K562 (cell line): Measurements from ENCODE around the gene ZNF208. TPM values are rescaled to one million over a fixed set of nuclear protein-coding genes. Genes with fewer than 3 reads are reported as not detected.
"Not testable (repeated sequence)": the region's sequence is repeated elsewhere in the genome, so short reads cannot be mapped to it uniquely, and the experiment has no call there.

Experiments
- ATAC-seq: fragments of 200-7000 bp; cut with Tn5 transposase; 3 replicates; pipeline ENCODE4 v1.9.1; 2020; ENCODE audit warnings: moderate library complexity
- BruUV-seq: library from RNA; stranded (reverse); fragments of 400-500 nt; replicated peaks from 2 replicates; lab custom pipeline; 2021; lab: Mats Ljungman, UMichigan
- CTCF ChIA-PET: fragments of 300-600 bp; formaldehyde crosslinking; extraction: SDS; loops from one replicate; lab custom pipeline; 2021; ENCODE audit warnings: low intra/inter-chr PET ratio; lab: Yijun Ruan, JAX
- POLR2A ChIA-PET: fragments of 300-600, 350-650 bp; sonication (Branson Sonifier 250); formaldehyde crosslinking; extraction: SDS; loops from one replicate; lab custom pipeline; 2021; ENCODE audit warnings: antibody characterized with exemption, inconsistent platforms; lab: Yijun Ruan, JAX
- DNase-seq, 4 experiments: peaks; one replicate each; pipeline versions ENCODE4 v3.0.0 to v3.0.0-alpha.2; 2011 to 2018; ENCODE audit warnings: low spot score in 3 of 4, mixed read lengths in 3 of 4; ENCODE audit errors: extremely low read depth in 1 of 4
- FAIRE-seq: peaks from 2 replicates; lab custom pipeline; 2011; peaks lifted over from hg19 to GRCh38; lab: Jason Lieb, UNC
- H2AFZ ChIP-seq: 2 replicates; pipeline ENCODE4 v1.6.0; 2011; ENCODE audit warnings: low read depth, low read length, control low read depth, inconsistent platforms
- H3K27ac ChIP-seq: fragments of 200-600 bp; 3 replicates; pipeline ENCODE4 v1.8.0; 2011; ENCODE audit warnings: low read depth, mild to moderate bottlenecking, control low read depth, inconsistent platforms, low read length, moderate library complexity, mixed read lengths; ENCODE audit errors: extremely low read depth
- H3K27me3 ChIP-seq, 2 experiments: fragments of 300-600 bp in 1 of 2; 2 replicates in 1 of 2; 3 replicates in 1 of 2; pipeline versions ENCODE4 v1.6.0 to v1.8.0; 2011; ENCODE audit warnings: inconsistent platforms in 2 of 2, low read length in 2 of 2, mild to moderate bottlenecking in 1 of 2, mixed read lengths in 1 of 2, moderate library complexity in 1 of 2; ENCODE audit not compliant: control insufficient read depth in 2 of 2, insufficient read depth in 2 of 2
- H3K36me3 ChIP-seq: fragments of 300-600 bp; 3 replicates; pipeline ENCODE4 v1.8.0; 2011; ENCODE audit warnings: mild to moderate bottlenecking, low read length, inconsistent platforms; ENCODE audit not compliant: control insufficient read depth, insufficient read depth
- H3K4me1 ChIP-seq, 2 experiments: fragments of 200-600 bp in 1 of 2; replicated peaks in 1 of 2; 2 replicates in 1 of 2; 3 replicates in 1 of 2; pipeline versions ENCODE4 v1.5.1 to v1.8.0; 2011; ENCODE audit warnings: inconsistent platforms in 2 of 2, low read length in 2 of 2, mild to moderate bottlenecking in 1 of 2, mixed read lengths in 1 of 2, moderate library complexity in 1 of 2; ENCODE audit not compliant: control insufficient read depth in 2 of 2, insufficient read depth in 2 of 2
- H3K4me2 ChIP-seq: 2 replicates; pipeline ENCODE4 v1.6.1; 2011; ENCODE audit warnings: low read length, control low read depth, inconsistent platforms, mixed read lengths; ENCODE audit not compliant: insufficient read depth
- H3K4me3 ChIP-seq: fragments of 200-600 bp; sonication (generic), shearing (Covaris generic); 2 replicates; pipeline ENCODE4 v1.5.1; 2016; ENCODE audit warnings: control low read depth, inconsistent platforms
- H3K79me2 ChIP-seq: fragments of 200-600 bp; 3 replicates; pipeline ENCODE4 v1.8.0; 2011; ENCODE audit warnings: low read length, inconsistent platforms; ENCODE audit not compliant: control insufficient read depth, insufficient read depth
- H3K9ac ChIP-seq, 2 experiments: 2 replicates each; pipeline versions ENCODE4 v1.6.0 to v1.6.1; 2011; ENCODE audit warnings: low read depth in 2 of 2, low read length in 2 of 2, control low read depth in 1 of 2, inconsistent platforms in 1 of 2, mild to moderate bottlenecking in 1 of 2, mixed read lengths in 1 of 2; ENCODE audit not compliant: insufficient read depth in 1 of 2
- H3K9me1 ChIP-seq: one replicate; pipeline ENCODE4 v1.6.0; 2011; ENCODE audit warnings: inconsistent platforms, mild to moderate bottlenecking, low read length, moderate library complexity; ENCODE audit not compliant: control insufficient read depth, insufficient read depth
- H3K9me3 ChIP-seq: replicated peaks from 2 replicates; pipeline ENCODE4 v1.5.1; 2011; ENCODE audit warnings: low read depth, low read length, inconsistent platforms; ENCODE audit not compliant: control insufficient read depth, insufficient read depth
- H4K20me1 ChIP-seq: replicated peaks from 2 replicates; pipeline ENCODE4 v1.6.1; 2011; ENCODE audit warnings: low read length, inconsistent platforms, mixed read lengths; ENCODE audit not compliant: control insufficient read depth, insufficient read depth
- E2F5 ChIP-seq: sonication (generic); formaldehyde crosslinking; IDR thresholded peaks from 2 replicates; pipeline ENCODE4 v1.8.0; 2022; ENCODE audit warnings: mild to moderate bottlenecking, missing genetic modification reagents
- WGBS: fragments of 100-300 bp; shearing (Covaris generic); methylation state at CpG from one replicate; pipeline ENCODE4 v1.1.6; 2016; ENCODE audit warnings: low coverage, mixed read lengths; ENCODE audit not compliant: insufficient coverage; ENCODE audit errors: missing lambda C conversion rate; 5-methylcytosine and 5-hydroxymethylcytosine counted together
- in situ Hi-C: fragments of 300-500 bp; cut with MboI; formaldehyde crosslinking; loops from 4 replicates; pipeline ENCODE4 v1.15.0; 2018; ENCODE audit warnings: inconsistent platforms, mixed read lengths
- intact Hi-C: fragments of 100-400 bp; cut with micrococcal nuclease; formaldehyde crosslinking; loops from 2 replicates; pipeline ENCODE4 v1.14.2; 2022
- polyA plus RNA-seq, 8 experiments: library from polyadenylated mRNA; depleted of rRNA in 4 of 8; stranded (reverse) in 5 of 8; unstranded in 3 of 8; fragments of >200 nt; fragmentation: Nextera tagmentation in 2 of 8; fragmentation: Illumina TruSeq in 1 of 8; extraction: Ambion mirVana in 2 of 8; extraction: Trizol in 1 of 8; gene quantifications; 2 replicates each; pipeline versions ENCODE4 v1.2.1 to v1.2.3, GENCODE V29; 2011 to 2014; ENCODE audit warnings: inconsistent platforms in 1 of 8, missing spikeins in 1 of 8
- total RNA-seq, 7 experiments: library from RNA; depleted of rRNA in 6 of 7; stranded (reverse); fragments of >200 nt in 6 of 7; fragmentation: Illumina TruSeq in 2 of 7; extraction: Trizol in 2 of 7; gene quantifications; 2 replicates each; pipeline versions ENCODE4 v1.2.1 to v1.2.3, GENCODE V29; 2011 to 2021; ENCODE audit warnings: low replicate concordance in 1 of 7

ZNF208 gene
- total and polyA plus RNA-seq, 9 of the 15 experiments (the other 6 are each of a cell fraction or from before 2014, with no cell fraction given) = 0.81 to 4.5 (median 3.2) TPM

GRCh38 chr19:22041151-22041550 is 30.4 kb upstream of the ZNF208 start:
- FAIRE-seq, ATAC-seq, H3K4me2 ChIP-seq, H3K9me3 ChIP-seq, H3K79me2 ChIP-seq, DNase-seq, H2AFZ ChIP-seq, POLR2A ChIA-PET, H4K20me1 ChIP-seq, H3K9ac ChIP-seq, H3K4me1 ChIP-seq, CTCF ChIA-PET, H3K36me3 ChIP-seq, intact Hi-C loops, in situ Hi-C loops, BruUV-seq, H3K27me3 ChIP-seq, H3K9me1 ChIP-seq, H3K4me3 ChIP-seq, H3K27ac ChIP-seq: not testable (repeated sequence)
- 0% methylated on average over 3 of the region's 3 CpGs for WGBS

GRCh38 chr19:22030680-22031079 is 19.9 kb upstream of the ZNF208 start:
- H3K9ac ChIP-seq = no peak overlapping the region
- H3K4me2 ChIP-seq = no peak overlapping the region
- FAIRE-seq (no peak), ATAC-seq (no peak), DNase-seq (no peak)
- BruUV-seq = no TSS peak
- no peaks in the 10 kb centered on the region for H3K79me2 ChIP-seq
- no peaks in the 10 kb centered on the region for H3K27me3 ChIP-seq
- no peaks in the 10 kb centered on the region; the same call in 1 of the 2 replicates for H3K9me3 ChIP-seq
- in situ Hi-C loops (no loop called here), intact Hi-C loops (no loop called here)
- H4K20me1 ChIP-seq = no peaks in the 10 kb centered on the region
- no peaks in the 10 kb centered on the region for H3K9me1 ChIP-seq
- no peaks in the 10 kb centered on the region for H3K36me3 ChIP-seq
- H2AFZ ChIP-seq = no peak overlapping the region
- H3K4me3 ChIP-seq = no peak overlapping the region
- POLR2A ChIA-PET = no interaction called here
- H3K4me1 ChIP-seq = no peaks in the 10 kb centered on the region
- CTCF ChIA-PET = no interaction called here
- H3K27ac ChIP-seq = no peak overlapping the region
- no peak for TF ChIP-seq E2F5 (CRISPR knock-in tag)
